ENCODE results near the gene TTC16. TPM values are rescaled to one million over a fixed set of nuclear protein-coding genes. Genes with fewer than 3 reads are reported as not detected.

TTC16 gene
- total and polyA plus RNA-seq, 2 donors (not counting 1 experiment from before 2014, with no cell fraction given) = under 0.01 TPM; not detected in 1

GRCh38 chr9:127733614-127734013 is 17.7 kb downstream of the TTC16 start:
- Histone ChIP-seq H3K79me2 (ENCODE audit: control insufficient read depth, insufficient read depth, low read length) (no peaks in the 10 kb centered on the region), H3K36me3 (ENCODE audit: control insufficient read depth, insufficient read depth, low read length) (peaks cover 3% of the 10 kb centered on the region), H3K4me3 (replicated peaks in 1 of 4; ENCODE audit: control extremely low read depth in 1 of 4, insufficient read depth in 1 of 4, low read depth in 3 of 4, low read length in 4 of 4) (no peak overlapping the region), H2AFZ (ENCODE audit: low read length) (no peak overlapping the region), H3K27ac (ENCODE audit: insufficient read depth, low read length) (no peak overlapping the region), H3K4me2 (ENCODE audit: extremely low read depth, insufficient read depth, low read length) (no peak overlapping the region), H3K27me3 (ENCODE audit: control insufficient read depth, insufficient read depth, low read length) (no peaks in the 10 kb centered on the region), H3K9me3 (ENCODE audit: control insufficient read depth, insufficient read depth, low read depth, low read length) (no peaks in the 10 kb centered on the region), H4K20me1 (ENCODE audit: control insufficient read depth, extremely low read depth, insufficient read depth, low read length) (no peaks in the 10 kb centered on the region), H3K4me1 (ENCODE audit: control insufficient read depth, extremely low read depth, insufficient read depth, low read length) (peaks cover 9% of the 10 kb centered on the region), H3K9ac (ENCODE audit: insufficient read depth, low read length) (no peak overlapping the region)
- TF ChIP-seq EZH2 (IDR thresholded peaks at IDR 0.05; ENCODE audit: low read length, missing control alignments) (no peak), CTCF (conservative IDR thresholded peaks at IDR 0.05 in 1 of 2, IDR thresholded peaks at IDR 0.05 in 1 of 2; ENCODE audit: low read depth in 1 of 2, low read length in 2 of 2) (no peak)
- no peak for DNase-seq (ENCODE audit: low read depth in 2 of 2)

- H3K79me2 ChIP-seq (ENCODE audit: control insufficient read depth, insufficient read depth, low read length) = no peaks in the 10 kb centered on the region
- peak overlapping the region; percentile 81 for H3K27ac ChIP-seq (ENCODE audit: insufficient read depth, low read length)
- H3K9me3 ChIP-seq (ENCODE audit: control insufficient read depth, insufficient read depth, low read depth, low read length) = no peaks in the 10 kb centered on the region
- H2AFZ ChIP-seq (ENCODE audit: low read length) = no peak overlapping the region
- no peak for TF ChIP-seq EZH2 (IDR thresholded peaks at IDR 0.05; ENCODE audit: low read length, missing control alignments)
- TF ChIP-seq CTCF (conservative IDR thresholded peaks at IDR 0.05 in 1 of 2, IDR thresholded peaks at IDR 0.05 in 1 of 2; ENCODE audit: low read depth in 1 of 2, low read length in 2 of 2) = no peak
- H4K20me1 ChIP-seq (ENCODE audit: control insufficient read depth, extremely low read depth, insufficient read depth, low read length) = no peaks in the 10 kb centered on the region
- DNase-seq (ENCODE audit: low read depth in 2 of 2) = no peak
- peaks cover 3% of the 10 kb centered on the region for H3K36me3 ChIP-seq (ENCODE audit: control insufficient read depth, insufficient read depth, low read length)
- peak overlapping the region; percentile 98 for H3K4me2 ChIP-seq (ENCODE audit: extremely low read depth, insufficient read depth, low read length)
- H3K9ac ChIP-seq (ENCODE audit: insufficient read depth, low read length) = peak overlapping the region; percentile 65
- no peaks in the 10 kb centered on the region for H3K27me3 ChIP-seq (ENCODE audit: control insufficient read depth, insufficient read depth, low read length)
- H3K4me3 ChIP-seq (replicated peaks in 1 of 4; ENCODE audit: control extremely low read depth in 1 of 4, insufficient read depth in 1 of 4, low read depth in 3 of 4, low read length in 4 of 4) = peak overlapping the region; percentile 65 to 76 (median 66)
- H3K4me1 ChIP-seq (ENCODE audit: control insufficient read depth, extremely low read depth, insufficient read depth, low read length) = peaks cover 9% of the 10 kb centered on the region
Observed at GRCh38 chr9:127734247-127734746, 18.4 kb downstream of the TTC16 start.

- H3K4me3 ChIP-seq (replicated peaks in 1 of 4; ENCODE audit: control extremely low read depth in 1 of 4, insufficient read depth in 1 of 4, low read depth in 3 of 4, low read length in 4 of 4) = peak within 1 kb of the TSS; percentile 65 to 76 (median 66)
- peak; percentile 81 to 84 for TF ChIP-seq CTCF (conservative IDR thresholded peaks at IDR 0.05 in 1 of 2, IDR thresholded peaks at IDR 0.05 in 1 of 2; ENCODE audit: low read depth in 1 of 2, low read length in 2 of 2)
- no peak for TF ChIP-seq EZH2 (IDR thresholded peaks at IDR 0.05; ENCODE audit: low read length, missing control alignments)
- H3K27ac ChIP-seq (ENCODE audit: insufficient read depth, low read length) = peak within 1 kb of the TSS; percentile 81
- H3K9ac ChIP-seq (ENCODE audit: insufficient read depth, low read length) = peak within 1 kb of the TSS; percentile 87
- peak; percentile 93 to 96 for DNase-seq (ENCODE audit: low read depth in 2 of 2)
- H3K27me3 ChIP-seq (ENCODE audit: control insufficient read depth, insufficient read depth, low read length) = no peaks in the 10 kb centered on the region
- no peaks in the 10 kb centered on the region for H3K79me2 ChIP-seq (ENCODE audit: control insufficient read depth, insufficient read depth, low read length)
- peaks cover 3% of the 10 kb centered on the region for H3K36me3 ChIP-seq (ENCODE audit: control insufficient read depth, insufficient read depth, low read length)
- H3K4me2 ChIP-seq (ENCODE audit: extremely low read depth, insufficient read depth, low read length) = peak within 1 kb of the TSS; percentile 98
- H2AFZ ChIP-seq (ENCODE audit: low read length) = peak within 1 kb of the TSS; percentile 71
- H4K20me1 ChIP-seq (ENCODE audit: control insufficient read depth, extremely low read depth, insufficient read depth, low read length) = no peaks in the 10 kb centered on the region
- H3K4me1 ChIP-seq (ENCODE audit: control insufficient read depth, extremely low read depth, insufficient read depth, low read length) = peaks cover 12% of the 10 kb centered on the region
- no peaks in the 10 kb centered on the region for H3K9me3 ChIP-seq (ENCODE audit: control insufficient read depth, insufficient read depth, low read depth, low read length)
Observed at GRCh38 chr9:127734747-127735529, 19.1 kb downstream of the TTC16 start, which contains the start of gene TOR2A. Gene TOR2A (minus strand): TSS chr9:127735294. CDS start chr9:127735270, 24 bp downstream.

All from fibroblast of lung (primary cell).